Measurements from ENCODE around the gene DRC1.

The DRC1 gene

DNA sequence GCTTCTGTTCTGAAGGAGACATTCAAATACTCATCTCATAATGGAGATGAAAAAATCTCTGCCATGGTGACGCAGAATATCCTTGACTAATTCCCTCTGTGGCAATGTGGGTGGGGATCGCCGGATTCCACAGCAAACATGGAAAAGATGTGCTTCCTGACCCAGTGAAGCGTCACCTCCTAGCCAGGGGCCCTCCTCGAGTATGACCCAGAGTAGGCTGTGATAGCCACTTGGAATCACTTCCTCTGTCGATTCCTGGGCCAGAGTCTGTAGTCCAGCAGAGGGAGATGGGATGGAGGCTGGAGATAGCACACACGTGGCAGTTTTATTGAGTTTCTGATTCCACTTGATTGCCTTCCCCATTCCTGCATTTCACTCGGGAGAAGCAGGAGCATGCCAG lies 36.8 kb downstream of the DRC1 start:
- no peak for DNase-seq (ENCODE audit: low read depth)
- H3K4me3 ChIP-seq (ENCODE audit: low read depth, low read length) = no peak overlapping the region

DNA sequence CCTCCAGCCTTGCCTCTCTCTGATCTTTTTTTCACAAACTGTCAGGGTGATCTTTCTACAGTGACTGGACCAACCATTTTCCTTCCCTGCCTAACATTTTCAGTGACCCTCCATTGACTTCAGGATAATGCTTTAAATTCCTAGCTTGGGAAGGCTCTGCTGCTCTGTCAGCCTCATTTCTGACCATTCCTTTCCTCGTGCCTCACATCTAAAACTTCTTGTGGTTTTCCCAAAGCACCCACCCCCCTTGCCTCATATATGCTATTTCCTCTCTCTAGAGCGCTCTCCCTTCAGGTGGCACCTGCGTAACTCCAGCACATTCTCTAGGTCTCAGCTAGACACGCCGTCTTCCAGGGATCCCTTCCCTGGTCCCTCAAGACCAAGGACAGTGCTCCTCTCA lies 37.2 kb downstream of the DRC1 start:
- H3K4me3 ChIP-seq (ENCODE audit: low read depth, low read length) = no peak overlapping the region
- DNase-seq (ENCODE audit: low read depth) = no peak

DNA sequence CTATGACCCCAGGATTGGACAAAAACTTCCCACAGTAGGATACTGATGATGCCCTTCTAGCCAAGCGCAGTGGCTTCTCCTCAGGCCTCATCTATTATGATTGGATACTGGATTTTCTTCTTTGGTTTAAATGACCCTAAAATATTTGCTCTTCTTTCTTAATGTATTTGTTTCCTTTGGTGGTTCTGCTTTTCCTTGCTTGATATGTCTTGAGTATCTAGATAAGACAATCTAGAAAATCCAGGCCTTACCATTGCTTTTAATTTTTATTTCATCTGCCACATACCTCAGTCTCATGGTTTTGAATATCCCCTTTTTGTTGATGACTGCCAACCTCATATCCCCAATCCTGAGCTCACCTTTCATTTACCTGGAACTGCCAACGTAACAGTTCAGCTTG lies 40.6 kb downstream of the DRC1 start:
- H3K4me3 ChIP-seq (ENCODE audit: low read depth, low read length) = no peak overlapping the region
- no peak for DNase-seq (ENCODE audit: low read depth)

DNA sequence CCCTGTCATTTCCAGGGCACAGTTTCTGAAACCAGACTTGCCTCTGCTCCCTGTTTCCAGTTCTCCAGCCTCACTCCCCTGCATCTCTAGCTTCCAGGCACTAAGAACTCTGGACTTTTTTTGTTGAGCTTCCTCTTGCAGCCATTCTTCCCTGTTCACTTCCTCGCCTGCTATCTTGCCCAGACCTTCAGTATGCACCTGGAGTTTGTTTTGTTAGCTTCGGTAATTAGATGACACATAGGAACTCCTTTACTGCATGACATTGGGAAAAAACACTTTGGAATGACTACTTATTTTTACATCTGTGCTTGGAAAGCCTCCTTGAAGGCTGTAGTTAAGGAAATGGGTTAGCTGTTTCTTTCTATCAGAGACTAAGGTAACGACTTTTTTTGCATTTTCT lies 41.0 kb downstream of the DRC1 start:
- DNase-seq (ENCODE audit: low read depth) = no peak
- H3K4me3 ChIP-seq (ENCODE audit: low read depth, low read length) = no peak overlapping the region

DNA sequence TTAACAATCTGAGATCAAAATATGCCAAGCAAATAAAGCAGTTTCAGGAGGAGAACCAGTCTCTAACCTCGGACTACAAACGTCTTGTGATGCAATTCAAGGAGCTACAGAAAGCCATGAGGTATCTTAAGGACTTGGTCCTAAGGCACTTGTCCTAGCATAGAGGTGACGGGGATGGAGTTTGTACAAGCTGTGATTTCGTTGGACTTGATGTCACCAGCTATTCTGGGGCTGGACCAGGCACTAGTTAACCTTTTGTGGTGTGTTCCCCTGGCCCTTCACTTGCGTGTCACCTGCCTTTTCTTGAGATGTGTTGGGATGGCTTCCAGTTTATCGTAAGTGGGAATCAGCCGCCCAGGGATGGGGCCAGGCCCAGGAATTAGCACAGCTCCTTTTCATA lies 42.5 kb downstream of the DRC1 start:
- no peak overlapping the region for H3K4me3 ChIP-seq (ENCODE audit: low read depth, low read length)
- no peak for DNase-seq (ENCODE audit: low read depth)

DNA sequence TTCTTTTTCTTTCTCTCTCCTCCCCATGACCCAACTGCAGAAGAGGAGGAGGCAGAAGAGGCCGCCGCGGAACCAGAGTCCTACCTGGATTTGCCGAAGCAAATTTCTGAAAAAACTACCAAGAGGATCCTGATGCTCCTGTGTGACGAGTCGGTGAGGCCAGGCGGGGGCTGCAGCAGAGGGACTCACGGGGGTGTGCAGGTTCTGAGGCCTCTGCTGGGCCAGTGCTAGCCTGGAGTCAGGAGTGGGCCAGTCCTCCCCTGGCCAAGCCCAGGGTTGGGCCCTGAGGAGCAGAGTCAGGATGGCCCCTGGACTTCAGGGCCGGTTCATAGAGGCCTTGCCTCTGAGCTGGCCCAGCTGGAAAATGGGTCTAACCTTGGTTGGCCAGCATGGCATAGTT lies 46.9 kb downstream of the DRC1 start:
- DNase-seq (ENCODE audit: low read depth) = no peak
- no peak overlapping the region for H3K4me3 ChIP-seq (ENCODE audit: low read depth, low read length)

DNA sequence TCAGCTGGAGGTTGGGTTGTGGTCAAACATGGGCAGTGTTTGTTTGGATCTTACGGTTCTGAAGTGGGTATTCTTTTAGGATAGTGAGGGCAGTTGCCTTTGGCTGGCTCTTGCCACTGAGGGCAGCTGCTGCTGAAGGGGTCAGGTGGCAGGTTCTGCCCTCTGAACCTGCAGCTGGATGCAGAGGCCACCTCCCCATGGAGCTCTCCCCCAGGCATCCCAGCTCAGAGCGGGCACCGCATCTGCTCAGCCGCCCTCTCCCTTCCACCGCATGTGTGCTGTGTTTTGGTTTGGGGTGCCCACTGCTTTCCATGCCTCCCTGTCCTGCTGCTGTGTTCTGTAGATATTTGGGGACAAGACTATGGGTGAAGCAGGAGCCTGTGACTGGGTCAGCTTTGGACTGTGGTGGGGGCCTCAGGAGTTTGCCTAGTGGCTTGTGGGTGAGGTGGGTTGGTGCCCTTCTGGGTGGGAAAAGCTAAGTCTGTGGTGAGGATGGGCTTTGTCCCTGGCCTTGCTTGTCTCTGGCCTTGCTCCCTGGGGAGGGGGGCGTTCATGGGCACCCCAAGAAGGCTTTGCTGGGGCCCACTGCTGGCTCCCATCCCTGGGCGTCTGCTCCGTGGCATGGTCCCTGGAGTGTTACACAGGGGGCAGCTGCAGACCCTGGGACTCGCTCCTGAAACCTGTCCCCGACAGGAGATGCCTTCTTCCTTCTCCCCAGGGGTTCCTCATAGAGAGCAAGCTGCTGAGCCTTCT lies 47.7 kb downstream of the DRC1 start:
- DNase-seq (ENCODE audit: low read depth) = no peak
- no peak overlapping the region for H3K4me3 ChIP-seq (ENCODE audit: low read depth, low read length)

DNA sequence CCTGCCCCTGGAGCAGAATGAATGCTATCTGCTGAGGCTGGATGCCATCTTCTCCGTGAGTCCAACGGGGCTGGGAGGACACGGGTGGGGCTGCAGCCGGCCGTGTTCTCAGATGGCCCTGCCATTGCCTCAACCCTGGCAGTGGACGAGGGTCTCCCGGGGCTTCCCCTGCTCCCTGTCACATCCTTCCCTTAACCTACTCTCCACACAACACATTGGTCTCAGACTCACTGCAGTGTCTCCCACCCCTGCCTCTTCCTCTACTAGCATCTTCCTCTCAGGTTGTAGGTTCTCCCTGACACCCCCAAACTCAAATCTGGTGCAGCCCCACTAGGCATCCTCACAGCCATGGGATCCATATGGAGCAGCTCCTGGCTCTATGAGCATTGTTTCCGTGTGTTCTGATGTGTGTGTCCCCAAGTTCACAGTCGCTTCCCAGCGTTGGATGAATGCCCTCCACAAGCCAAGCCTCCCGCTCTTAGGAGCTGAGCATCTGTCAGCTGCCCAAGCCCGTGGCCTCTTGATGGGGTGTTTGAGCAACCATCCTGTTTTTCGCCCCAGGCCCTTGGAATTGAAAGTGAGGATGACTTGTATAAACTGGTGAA lies 48.4 kb downstream of the DRC1 start:
- DNase-seq (ENCODE audit: low read depth) = no peak
- no peak overlapping the region for H3K4me3 ChIP-seq (ENCODE audit: low read depth, low read length)

DNA sequence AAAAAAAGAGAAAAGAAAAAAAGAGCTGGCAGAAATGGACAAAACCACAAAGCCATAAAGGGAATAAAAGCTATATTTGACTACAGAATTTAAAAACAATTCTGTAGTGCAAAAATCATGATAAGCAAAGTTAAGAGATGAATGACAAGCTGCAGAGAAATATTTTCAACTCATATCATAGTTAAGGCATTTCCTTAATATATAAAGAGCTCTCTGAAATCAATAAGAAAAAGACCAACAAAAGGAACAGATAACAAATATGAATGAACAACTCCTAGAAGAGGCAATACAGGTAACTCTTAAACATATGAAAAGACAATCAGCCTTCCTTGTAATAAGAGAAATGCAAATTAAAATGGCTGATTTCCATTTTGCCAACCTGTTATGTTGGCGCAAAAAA lies 50.0 kb downstream of the DRC1 start:
- DNase-seq (ENCODE audit: low read depth) = no peak

DNA sequence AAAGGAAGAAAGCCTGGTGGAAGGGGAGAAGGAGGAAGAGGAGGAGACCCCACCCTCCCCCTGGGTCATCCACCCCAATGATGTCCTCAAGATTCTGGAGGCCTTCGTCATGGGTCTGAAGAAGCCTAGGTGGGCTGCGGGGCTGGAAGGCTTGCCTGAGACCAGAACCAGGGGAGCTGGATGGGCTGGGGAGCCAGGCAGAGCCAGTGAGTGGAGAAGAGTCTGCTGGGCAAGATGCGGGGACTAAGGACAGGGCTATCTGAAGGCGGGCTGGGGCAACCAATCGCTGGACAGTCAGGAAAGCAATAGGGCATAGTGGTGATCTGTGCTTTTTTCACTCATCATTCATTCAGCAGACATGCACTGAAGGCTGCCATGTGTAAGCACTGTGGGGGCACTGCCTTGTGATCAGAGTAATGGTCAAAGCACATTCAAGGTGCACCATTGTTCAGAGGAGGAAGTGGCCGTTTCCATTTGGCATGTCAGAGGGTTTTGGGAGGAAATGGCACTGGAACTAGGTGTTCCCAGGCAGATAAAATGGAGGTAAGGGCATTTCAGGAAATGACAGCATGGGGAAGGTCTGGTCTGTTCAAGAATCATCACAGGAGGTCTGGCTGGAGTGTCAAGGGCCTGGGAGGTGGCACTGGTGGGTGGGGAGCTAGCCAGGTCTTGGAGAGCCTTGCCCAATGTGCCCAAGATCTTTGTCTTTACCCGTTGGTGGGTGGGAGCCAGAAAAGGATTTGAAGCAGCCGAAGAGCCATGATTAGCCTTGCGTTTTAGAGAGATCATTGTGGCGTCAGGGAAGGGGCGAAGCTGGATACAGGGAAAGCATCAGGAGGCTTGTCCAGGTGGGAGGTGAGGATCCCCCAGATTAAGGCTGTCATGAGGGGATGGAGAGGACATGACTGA lies 52.0 kb downstream of the DRC1 start:
- no peak overlapping the region for H3K4me3 ChIP-seq (ENCODE audit: low read depth, low read length)
- DNase-seq (ENCODE audit: low read depth) = no peak

More for the DNA sequence above, 50.0 kb downstream of the DRC1 start:
- H3K4me3 ChIP-seq (ENCODE audit: low read depth, low read length) = no peak overlapping the region

DNA sequence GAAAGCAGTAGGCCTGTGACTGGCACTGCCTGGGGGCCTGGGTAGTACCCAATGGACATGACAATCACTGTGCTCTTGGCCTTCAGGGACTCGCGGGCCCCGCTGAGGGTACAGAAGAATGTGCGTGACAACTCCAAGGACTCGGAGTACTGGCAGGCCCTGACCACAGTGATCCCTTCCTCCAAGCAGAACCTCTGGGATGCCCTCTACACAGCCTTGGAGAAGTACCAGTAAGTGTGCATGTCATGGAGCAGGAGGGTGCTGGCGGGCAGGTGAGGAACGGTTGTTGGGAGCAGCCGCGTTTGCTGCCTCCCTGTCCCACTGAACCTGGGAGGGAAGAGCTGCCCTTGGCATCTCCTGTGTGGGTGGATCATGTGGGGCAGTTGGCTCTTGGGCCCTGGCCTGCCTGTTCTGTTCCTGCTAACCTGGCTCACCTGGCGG lies 52.9 kb downstream of the DRC1 start:
- no peak for DNase-seq (ENCODE audit: low read depth)
- H3K4me3 ChIP-seq (ENCODE audit: low read depth, low read length) = no peak overlapping the region

DNA sequence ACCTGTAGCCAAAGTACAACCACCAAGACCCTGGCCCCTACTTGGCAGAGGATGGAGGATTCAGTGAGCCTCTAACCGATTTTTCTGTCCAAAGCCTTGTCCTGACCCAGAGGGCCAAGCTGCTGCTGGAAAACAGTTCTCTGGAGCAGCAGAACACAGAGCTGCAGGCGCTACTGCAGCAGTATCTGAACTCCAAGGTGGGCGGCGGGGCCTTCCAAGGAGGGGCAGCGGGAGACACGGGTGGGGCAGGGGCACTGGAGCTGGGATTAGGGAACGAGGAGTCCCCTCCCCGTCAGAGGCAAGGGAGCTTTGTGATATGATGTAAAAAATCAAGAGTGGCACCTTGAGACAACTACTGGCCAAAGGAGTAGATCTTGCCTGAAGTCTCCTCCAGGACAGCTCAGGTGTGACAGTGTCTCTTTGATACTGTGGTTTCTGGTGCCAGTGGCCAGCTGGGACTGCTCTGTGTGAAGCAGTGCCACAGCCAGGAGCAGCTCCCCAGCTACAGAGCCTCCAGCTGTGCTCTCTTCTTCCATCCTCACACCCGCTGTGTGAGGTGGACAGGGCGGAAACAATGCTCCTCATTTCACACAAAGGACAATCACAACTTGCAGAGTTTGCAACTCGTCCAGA lies 53.4 kb downstream of the DRC1 start:
- H3K4me3 ChIP-seq (ENCODE audit: low read depth, low read length) = no peak overlapping the region

DNA sequence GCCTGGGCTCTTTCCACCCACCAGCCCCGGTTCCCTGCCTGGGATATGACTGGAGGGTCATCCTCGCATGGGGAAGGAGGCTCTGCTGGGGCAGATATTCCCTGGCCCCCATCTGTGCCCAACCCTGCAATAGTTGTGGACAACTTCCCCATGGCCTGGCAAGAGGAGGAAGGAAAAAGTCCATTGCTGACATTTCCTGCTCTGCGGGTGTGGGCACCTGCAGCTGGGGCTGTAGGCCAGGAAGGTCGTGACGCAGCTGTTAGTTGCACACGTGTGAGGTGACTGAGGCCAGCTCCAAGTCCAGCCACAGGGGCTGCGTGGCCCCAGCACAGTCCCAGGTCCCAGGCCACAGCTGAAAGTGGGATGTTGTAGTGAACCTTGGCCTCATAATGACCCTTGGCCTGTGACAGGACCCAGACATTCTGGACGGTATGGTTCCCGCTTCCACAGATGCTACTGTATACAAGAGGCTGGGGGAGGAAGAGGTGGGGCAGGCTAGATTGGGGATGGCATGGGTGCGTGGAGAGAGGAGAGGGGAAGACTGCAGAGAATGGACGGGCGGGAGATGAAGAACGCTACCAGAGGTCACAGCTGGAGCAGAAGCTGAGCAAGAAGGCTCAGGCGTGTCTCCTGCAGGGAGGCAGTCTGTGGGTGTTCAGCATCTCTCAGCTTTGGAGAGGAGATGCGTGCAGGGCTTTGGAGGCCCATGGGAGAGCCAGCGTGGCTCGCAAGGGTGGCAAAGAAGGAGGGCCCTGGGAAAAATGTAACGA lies 54.1 kb downstream of the DRC1 start:
- H3K4me3 ChIP-seq (ENCODE audit: low read depth, low read length) = no peak overlapping the region
- no peak for DNase-seq (ENCODE audit: low read depth)

More for the DNA sequence above, 53.4 kb downstream of the DRC1 start:
- no peak for DNase-seq (ENCODE audit: low read depth)

DNA sequence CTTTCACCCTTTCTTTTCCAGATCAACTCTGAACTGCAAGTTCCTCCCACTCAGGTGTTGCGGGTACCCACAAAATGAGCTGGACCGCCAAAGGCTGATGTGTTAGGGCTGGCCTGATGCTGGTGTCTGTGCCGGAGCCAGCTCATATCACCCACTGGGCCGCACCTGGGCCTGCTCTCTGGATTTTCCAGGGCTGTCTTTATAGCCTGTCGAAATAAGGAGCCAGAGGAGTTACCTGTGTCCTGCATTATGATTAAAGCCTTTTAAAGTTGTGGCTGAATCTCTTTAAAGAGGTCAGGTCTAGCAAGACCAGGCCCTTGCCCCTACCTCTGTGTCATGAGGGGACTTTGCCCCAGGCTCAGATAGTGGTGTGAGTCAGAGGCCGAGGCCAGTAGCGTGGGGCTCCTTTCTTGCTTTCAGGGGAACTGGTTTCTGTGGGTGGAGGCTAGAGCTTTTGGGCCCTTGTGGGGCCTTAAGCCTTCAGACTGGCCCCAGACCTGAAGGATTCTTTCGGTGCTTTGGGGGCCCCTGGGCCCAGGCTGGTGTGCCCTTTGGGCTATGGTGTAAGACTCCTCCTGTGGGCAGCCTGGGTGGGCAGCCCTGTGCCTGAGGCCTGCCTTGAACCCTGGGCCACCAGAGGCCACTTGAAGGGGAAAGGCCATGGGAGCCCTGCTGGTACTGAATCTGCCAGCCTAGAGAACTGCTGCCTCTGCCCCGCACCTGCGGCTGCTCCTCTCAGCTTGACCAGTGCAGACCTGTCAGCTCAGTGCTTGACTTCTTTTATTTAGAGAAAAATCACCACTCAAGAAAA lies 54.9 kb downstream of the DRC1 start:
- H3K4me3 ChIP-seq (ENCODE audit: low read depth, low read length) = no peak overlapping the region
- no peak for DNase-seq (ENCODE audit: low read depth)

DNA sequence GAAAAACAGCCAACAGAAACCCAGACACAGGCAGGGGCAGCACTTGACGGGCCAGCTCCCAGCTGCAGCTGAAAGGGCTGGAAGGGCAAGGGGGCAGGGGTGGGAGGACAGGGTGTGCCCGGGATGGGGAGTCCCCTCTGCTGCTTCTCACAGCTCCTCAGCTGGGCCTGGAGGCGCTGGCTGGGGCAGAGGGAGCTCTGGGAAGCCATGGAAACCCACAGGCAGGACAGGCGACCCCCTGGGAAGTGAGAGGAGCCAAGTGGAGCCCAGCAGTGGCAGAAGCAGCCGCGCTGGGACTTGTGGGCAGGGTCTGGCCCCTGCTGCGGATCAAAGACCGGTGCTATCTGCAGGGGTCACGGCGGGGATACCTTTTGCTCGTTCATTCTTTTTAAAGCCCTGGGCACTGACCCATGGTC lies 55.5 kb downstream of the DRC1 start:
- H3K4me3 ChIP-seq (ENCODE audit: low read depth, low read length) = no peak overlapping the region
- no peak for DNase-seq (ENCODE audit: low read depth)

DNA sequence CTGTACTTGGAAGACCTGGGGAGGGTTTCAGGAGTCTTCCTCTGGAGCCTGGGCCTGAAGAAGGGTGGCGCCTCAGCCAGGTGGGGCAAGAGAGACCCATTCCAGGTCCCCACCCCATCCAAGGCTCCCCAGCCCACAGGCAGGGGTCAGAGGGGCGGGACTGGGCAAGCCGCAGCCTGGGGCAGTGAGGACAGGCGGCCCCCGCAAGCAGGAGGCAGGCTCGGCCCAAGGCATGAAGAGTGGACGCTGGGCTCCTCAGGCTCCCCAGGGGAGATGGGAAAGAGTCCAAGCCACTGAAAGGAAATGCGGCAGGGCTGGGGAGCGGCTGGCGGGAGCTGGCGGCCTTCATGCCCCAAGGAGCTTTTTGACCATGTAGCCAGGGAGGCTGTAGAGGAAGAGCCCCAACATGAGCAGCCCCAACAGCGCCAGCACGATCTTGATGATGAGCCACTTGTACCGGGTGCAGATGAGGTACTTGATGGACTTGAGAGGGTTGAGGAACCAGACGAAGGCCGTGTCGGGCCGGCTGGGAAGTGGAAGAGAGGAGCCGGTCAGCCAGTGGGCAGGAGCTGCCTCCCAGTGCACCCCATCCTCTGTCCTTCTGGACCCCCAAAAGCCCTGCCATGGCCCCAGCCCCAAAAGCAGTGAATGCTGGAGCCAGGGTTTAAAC lies 56.1 kb downstream of the DRC1 start:
- DNase-seq (ENCODE audit: low read depth) = no peak

DNA sequence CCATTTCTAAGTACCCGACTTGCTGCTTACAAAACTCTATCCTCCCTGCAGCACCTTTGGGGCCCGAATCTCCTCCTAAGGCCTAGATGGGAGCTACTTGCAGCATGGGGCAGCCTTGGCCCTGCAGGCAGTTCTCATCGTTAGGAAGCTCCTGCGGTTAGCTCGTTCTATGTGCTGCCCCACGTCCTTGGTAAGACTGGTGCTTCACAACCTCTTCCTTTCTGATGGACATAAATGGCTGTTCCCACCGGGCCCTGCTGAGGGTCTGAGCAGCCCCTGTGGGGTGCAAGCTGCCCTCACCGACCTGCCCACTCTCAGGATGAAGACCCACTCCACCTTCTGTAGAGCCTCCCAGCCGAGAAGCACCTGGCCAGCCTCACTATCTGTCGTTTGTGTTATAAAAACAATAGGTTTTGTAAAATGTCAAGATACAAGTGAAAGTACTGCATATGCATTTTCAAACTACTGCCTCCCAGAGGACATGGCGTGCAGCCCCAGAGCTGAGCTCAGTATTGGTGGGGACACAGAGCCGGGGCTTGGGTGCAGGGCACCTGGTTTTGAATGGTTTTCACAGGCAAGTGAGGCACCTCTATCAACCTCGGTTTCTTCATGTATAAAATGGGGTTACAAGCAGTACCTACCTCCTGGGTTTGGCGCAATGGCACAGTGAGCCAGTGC lies 56.8 kb downstream of the DRC1 start:
- H3K4me3 ChIP-seq (ENCODE audit: low read depth, low read length) = no peak overlapping the region
- DNase-seq (ENCODE audit: low read depth) = no peak

More for the DNA sequence above, 56.1 kb downstream of the DRC1 start:
- H3K4me3 ChIP-seq (ENCODE audit: low read depth, low read length) = no peak overlapping the region

Measured in skeletal muscle cell (primary cell).